ENCODE results near the gene TFR2.

DNA sequence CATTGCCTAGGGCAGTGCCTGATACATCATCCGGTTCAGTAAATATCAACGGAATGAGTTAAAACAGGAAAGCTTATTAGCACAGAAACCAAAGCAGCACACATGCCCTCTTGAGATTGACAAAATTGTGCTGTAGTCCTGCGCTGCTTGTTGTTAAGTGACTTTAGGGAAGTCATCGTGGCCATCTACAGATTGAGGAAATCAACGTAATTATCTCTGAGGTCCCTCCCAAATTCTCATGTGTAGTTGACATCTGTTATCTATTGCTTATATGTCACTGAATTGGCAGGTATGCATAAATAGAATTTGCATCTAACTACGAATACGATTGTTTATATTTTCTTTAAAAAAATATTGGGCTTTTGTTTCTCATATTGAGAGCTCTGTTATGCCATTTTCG, 28.7 kb upstream of the TFR2 start:
- TF ChIP-seq SUZ12 (IDR thresholded peaks at IDR 0.05; ENCODE audit: extremely low read depth, insufficient read depth, insufficient read length) (no peak), YY1 (IDR thresholded peaks at IDR 0.05; ENCODE audit: insufficient read depth, insufficient read length) (no peak), ZNF274 (IDR thresholded peaks at IDR 0.05; ENCODE audit: low read depth, low read length) (no peak)
